Stimulated activated CD8-positive, alpha-beta memory T cell treated with anti-CD3 and anti-CD28 coated beads, Interleukin-2, amount 100 ng/mL, for 1 hour (primary cell): ENCODE measurements around the gene GALNT17.

ENCODE experiments used
- DNase-seq, 2 donors: peaks; one replicate each; pipeline ENCODE4 v3.0.0-alpha.2; 2020; ENCODE audit warnings: low read depth in 2 of 2

GALNT17 gene

DNA sequence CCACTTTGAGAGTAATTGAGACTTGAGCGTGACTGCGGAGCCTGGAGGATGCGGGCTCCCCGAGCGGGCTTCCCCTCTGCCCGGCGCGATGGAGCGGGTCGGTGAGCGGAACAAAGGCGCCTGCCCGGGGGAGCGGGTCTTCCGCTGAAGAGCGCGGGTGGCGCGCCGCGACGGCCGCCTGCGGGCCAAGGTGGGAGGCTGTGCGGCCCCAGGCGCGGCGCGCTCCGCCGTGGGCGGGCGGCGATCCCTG, at the start of gene GALNT17:
Gene GALNT17 (plus strand): TSS at position 18 of the 250 bp plus-strand sequence.
- no peak for DNase-seq

GRCh38 chr7:71095266-71095860, 36.6 kb upstream of the GALNT17 start:
- no peak for DNase-seq

DNA sequence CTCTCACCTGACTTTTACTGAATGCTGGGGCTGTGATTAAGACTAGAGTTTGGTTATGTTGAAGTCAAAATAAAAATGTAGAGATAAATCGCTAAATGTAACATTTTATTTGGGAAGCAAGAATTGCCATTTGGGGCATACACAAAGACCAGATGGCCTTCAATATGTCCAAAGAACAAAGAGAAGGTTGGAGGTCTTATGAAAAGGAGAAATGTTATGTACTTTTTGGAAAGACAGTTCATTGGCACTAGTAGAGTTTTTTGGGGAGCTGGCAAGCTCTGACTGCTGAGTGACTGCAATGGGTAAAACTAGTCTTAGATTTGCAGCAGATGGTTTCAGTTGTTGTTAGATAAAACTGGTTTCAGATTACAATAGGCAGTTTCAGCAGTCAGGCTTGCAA, 35.6 kb upstream of the GALNT17 start:
- no peak for DNase-seq

DNA sequence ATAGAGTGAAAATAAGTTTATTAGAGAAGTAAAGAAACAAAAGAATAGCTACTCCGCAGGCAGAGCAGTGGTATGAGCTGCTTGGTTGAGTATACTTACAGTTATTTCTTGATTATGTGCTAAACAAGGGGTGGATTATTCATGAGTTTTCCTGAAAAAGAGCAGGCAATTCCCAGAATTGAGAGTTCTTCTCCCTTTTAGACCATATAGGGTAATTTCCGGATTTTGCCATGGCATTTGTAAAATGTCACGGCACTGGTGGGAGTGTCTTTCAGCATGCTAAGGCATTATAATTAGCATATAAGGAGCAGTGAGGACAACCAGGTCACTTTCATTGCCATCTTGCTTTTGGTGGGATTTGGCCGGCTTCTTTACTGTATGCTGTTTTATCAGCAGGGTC, 25.7 kb upstream of the GALNT17 start:
- no peak for DNase-seq

DNA sequence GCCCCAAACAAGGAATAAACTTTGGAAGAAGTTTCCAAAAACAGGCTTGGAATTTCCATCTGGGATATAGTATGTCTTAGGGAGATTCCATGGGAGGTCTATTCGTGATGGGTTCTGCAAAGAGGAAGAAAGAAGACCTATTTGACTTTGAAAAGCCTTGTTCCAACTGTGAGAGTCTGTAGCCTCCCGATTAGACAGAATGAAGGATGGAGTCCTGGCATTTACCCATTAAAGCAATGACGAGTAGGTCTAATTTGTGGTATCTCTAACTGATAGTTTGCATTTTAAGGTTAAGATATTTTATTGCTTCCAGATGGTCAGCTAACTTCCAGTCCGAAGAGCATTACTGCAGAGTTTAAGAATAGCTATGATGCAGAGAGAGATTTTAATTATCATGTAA, 19.5 kb upstream of the GALNT17 start:
- DNase-seq = no peak

GRCh38 chr7:71120096-71120495, 11.8 kb upstream of the GALNT17 start:
- no peak for DNase-seq

- DNase-seq = no peak
These were observed 2.8 kb upstream of the GALNT17 start for GRCh38 chr7:71129126-71129525.

DNA sequence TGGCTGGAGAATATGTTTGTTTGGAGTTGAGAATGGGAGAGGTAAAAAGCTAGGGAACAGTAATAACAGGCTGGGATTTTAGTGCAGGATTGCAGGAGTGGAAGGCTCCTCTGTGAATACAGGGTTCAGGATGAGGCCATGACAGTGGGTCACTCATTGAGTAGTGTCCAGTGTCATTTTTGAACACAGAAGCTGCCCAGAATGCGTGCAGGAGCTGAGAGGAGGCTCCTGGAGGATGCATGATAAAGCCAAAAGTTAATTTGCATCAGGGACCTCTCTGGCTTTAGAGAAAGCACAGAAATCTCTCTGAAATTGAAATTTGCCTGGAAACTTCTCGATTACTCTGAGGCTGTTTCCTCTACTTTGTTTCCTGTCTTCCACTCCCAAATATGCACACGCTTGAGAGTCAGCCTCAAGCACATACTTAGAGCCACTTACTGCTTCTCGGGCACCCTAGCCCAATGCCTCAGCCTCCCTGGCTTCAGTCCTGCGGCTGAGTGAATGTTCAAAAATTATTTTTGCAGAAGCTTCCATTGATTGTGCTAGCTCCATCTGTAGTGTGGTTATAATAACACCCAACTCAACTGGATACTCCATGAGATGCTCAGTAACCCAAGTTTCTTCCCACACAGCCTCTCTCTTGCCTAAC, 1.8 kb upstream of the GALNT17 start:
- no peak for DNase-seq

GRCh38 chr7:71131256-71132126, 453 bp upstream of the GALNT17 start:
- no peak for DNase-seq

DNA sequence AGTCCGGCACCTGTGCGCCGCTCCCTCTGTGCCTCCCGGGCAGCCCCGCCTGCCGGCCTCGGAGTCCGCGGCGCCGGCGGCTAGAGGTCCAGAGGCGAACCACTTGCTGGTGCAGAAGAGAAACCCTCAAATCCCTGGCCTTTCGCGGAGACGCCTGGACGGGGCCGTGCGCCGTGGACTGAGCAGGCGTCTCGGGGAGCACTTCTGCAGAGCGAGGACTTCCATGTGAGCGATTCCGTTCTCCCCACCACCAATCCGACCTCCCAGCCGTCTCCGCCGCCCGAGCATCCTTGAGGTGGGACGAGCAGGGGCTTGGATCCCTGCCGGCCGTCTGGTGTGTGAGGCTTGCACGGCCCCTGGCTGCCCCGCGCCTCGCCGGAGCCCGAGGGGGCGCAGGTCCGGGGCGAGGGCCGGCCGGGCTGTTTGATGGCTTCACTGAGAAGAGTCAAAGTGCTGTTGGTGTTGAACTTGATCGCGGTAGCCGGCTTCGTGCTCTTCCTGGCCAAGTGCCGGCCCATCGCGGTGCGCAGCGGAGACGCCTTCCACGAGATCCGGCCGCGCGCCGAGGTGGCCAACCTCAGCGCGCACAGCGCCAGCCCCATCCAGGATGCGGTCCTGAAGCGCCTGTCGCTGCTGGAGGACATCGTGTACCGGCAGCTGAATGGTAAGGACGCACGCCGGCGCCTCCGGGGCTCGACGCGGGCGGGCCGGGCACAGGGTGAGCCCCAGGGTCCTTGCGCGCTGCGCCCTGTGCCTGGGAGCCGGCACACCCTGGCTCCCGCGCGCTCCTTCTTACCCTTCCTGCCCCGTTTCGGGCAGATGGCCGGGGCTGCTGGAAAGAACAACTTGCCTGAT, 660 bp downstream of the GALNT17 start:
- DNase-seq = no peak

DNA sequence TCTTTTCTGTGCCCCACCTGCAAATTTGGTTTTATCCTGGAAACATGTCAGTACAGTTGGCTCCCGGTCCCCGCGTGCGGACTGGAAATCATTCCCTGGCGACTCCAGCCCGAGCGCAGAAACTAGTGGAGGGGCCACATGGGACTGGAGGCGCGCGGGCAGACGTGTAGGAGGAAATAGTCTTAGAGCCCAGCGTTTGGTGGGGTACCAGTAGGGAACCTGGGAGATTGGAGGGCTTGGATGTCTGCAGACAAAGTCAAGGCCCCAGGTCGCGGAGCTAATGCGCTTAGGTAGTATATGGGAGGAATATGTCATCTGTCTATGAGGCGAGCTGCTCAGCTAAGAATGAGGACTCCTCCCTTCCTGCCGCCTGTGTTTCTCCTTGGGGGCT, 1.3 kb downstream of the GALNT17 start:
- no peak for DNase-seq

GRCh38 chr7:71133856-71134255, 1.9 kb downstream of the GALNT17 start:
- DNase-seq = no peak

GRCh38 chr7:71135116-71135515, 3.2 kb downstream of the GALNT17 start:
- no peak for DNase-seq

- no peak for DNase-seq
These were observed 3.7 kb downstream of the GALNT17 start for GRCh38 chr7:71135663-71136062.

- DNase-seq = no peak
These were observed 5.5 kb downstream of the GALNT17 start for GRCh38 chr7:71137479-71137878.

DNA sequence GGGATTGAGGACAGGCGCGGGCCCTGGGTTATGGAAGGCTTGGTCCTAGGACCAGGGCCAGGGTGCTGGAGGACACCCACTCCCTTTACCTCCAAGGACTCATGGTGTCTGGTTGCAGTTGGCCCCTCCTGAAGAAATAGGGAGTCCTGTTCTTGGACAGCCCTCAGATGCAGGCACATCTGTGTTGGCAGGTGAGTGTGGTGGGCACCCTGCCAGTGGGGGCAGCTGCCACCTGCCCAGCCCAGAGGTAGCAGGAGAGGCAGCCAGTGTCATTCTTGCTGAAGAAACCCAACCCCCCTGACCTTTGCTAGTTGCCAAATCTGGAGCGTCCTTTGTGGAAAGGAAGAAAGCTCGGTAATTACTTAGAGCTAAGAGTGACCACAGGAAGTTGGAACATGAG, 8.3 kb downstream of the GALNT17 start:
- DNase-seq = no peak

- no peak for DNase-seq
These were observed 13.0 kb downstream of the GALNT17 start for GRCh38 chr7:71144963-71145362.

- no peak for DNase-seq
These were observed 14.3 kb downstream of the GALNT17 start for GRCh38 chr7:71145906-71146901.

GRCh38 chr7:71148098-71148497, 16.2 kb downstream of the GALNT17 start:
- DNase-seq = no peak

DNA sequence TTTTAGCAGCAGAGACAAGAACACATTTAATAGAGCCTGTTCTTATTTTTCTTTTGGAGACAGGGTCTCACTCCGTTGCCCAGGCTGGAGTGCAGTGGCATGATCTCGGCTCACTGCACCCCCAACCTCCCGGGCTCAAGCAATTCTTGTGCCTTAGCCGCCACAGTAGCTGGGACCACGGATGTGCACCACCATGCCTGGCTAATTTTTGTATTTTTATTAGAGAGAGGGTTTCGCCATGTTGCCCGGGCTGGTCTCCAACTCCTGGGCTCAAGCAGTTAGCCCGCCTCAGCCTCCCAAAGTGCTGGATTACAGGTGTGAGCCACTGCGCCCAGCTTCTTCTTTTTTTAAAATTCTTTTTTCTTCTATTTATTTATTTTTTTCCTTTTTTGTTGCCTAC, 23.3 kb downstream of the GALNT17 start:
- DNase-seq = no peak

- DNase-seq = no peak
These were observed 25.8 kb downstream of the GALNT17 start for GRCh38 chr7:71157757-71158156.
